ENCODE results near the gene E2F6.

E2F6 gene

DNA sequence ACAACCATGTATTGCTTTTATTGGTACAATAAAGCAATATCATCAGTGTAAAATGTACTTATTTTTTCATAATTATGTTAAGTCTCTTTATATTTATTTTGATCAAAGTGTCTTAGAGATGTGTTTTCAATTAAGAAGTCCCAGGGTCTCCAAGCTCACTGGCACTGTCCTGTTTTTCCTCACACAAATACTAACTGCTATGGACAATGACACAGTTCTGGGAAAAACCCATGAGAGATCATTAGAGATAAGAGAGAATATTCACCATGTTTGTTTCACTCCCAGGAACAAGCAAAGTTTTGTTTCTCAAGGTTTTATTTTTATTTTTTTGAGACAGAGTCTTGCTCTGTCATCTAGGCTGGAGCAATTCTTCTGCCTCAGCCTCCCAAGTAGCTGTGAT lies 38.7 kb downstream of the E2F6 start:
- Histone ChIP-seq H3K14ac (ENCODE audit: low read length) (no peak overlapping the region), H3K27me3 (ENCODE audit: control insufficient read depth in 3 of 3, insufficient read depth in 3 of 3, low read depth in 1 of 3, low read length in 3 of 3) (no peaks in the 10 kb centered on the region), H4K8ac (ENCODE audit: low read depth, low read length) (no peak overlapping the region), H2AFZ (ENCODE audit: low read length) (no peak overlapping the region), H3K9ac (ENCODE audit: low read depth, low read length, poor library complexity) (no peak overlapping the region), H3K4me2 (ENCODE audit: insufficient read depth, low read length, poor library complexity, severe bottlenecking) (no peak overlapping the region), H3K18ac (ENCODE audit: low read length) (no peak overlapping the region), H2BK12ac (ENCODE audit: low read length) (no peak overlapping the region), H3K23ac (ENCODE audit: low read depth, low read length, poor library complexity) (no peak overlapping the region), H2BK5ac (ENCODE audit: low read length) (no peak overlapping the region), H3K4me1 (ENCODE audit: control insufficient read depth in 2 of 2, insufficient read depth in 1 of 2, low read depth in 1 of 2, low read length in 2 of 2) (peaks cover 0 to 1% of the 10 kb centered on the region in 2 donors), H4K91ac (ENCODE audit: low read depth, low read length, poor library complexity) (no peak overlapping the region), H3K4ac (ENCODE audit: low read length) (no peak overlapping the region), H3K9me3 (replicated peaks in 1 of 2; ENCODE audit: control insufficient read depth in 2 of 2, insufficient read depth in 1 of 2, low read depth in 1 of 2, low read length in 2 of 2) (no peaks in the 10 kb centered on the region), H2AK5ac (ENCODE audit: low read depth, low read length) (no peak overlapping the region), H3K4me3 (ENCODE audit: low read length in 2 of 2) (no peak overlapping the region), H2BK15ac (ENCODE audit: low read length) (no peak overlapping the region), H3K79me1 (ENCODE audit: low read depth, low read length) (no peaks in the 10 kb centered on the region), H3K36me3 (replicated peaks in 1 of 2; ENCODE audit: control insufficient read depth in 2 of 2, insufficient read depth in 2 of 2, low read length in 2 of 2) (no peaks in the 10 kb centered on the region), H2BK120ac (ENCODE audit: low read depth, low read length) (no peak overlapping the region), H3K27ac (replicated peaks; ENCODE audit: low read length) (no peak overlapping the region)
- DNase-seq (ENCODE audit: low spot score) = no peak

DNA sequence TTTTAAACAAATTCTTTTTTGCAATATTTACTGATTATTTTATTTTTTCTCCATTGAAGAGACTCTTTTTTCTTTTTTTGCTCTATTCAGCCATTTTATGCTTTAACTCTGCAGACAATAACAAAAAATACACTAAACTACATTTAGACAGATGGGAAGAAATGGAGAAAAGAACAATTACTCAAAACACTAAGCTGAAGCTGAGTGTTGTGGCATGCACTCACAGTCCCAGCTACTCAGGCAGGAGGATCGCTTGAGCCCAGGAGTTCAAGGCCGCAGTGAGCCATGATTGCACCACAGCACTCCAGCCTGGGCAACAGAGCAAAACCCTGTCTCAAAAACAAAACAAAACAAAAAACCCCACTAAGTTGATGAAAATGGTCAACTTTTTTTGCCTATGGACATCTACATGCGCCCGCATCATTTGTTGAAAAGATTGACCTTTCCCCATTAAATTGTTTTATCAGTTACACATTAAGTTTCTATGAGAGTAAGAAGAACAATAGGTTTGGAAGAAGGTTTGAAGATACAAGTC lies 43.0 kb downstream of the E2F6 start:
- no CpG with 5 or more reads among the region's 4 CpGs for WGBS, 2 donors (ENCODE audit: extremely low coverage in 2 of 2, insufficient read length in 2 of 2, insufficient replicate concordance in 1 of 2)

DNA sequence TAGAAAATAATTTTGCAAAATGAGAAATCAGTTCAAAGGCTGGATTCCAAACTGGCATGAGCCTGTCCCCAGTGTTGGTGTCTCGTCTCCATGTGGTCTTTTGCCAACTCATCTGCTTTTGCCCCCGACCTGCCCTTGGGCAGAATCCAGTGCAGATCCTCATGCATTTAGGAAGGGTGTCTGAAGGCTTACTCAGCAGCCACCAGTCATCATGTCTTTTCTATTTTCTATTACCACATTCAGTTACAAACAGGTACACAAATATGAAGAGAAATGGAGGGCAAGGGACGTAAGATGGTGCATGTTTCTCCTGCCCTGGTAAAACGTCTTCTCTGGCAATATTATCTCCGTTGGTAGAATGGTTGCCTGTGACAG lies 43.5 kb downstream of the E2F6 start:
- Histone ChIP-seq H3K4me3 (ENCODE audit: low read length in 2 of 2) (no peak overlapping the region), H3K27me3 (ENCODE audit: control insufficient read depth in 3 of 3, insufficient read depth in 3 of 3, low read depth in 1 of 3, low read length in 3 of 3) (no peaks in the 10 kb centered on the region), H3K23ac (ENCODE audit: low read depth, low read length, poor library complexity) (no peak overlapping the region), H2BK12ac (ENCODE audit: low read length) (no peak overlapping the region), H2BK5ac (ENCODE audit: low read length) (no peak overlapping the region), H2BK120ac (ENCODE audit: low read depth, low read length) (no peak overlapping the region), H3K9ac (ENCODE audit: low read depth, low read length, poor library complexity) (no peak overlapping the region), H4K8ac (ENCODE audit: low read depth, low read length) (no peak overlapping the region), H3K79me1 (ENCODE audit: low read depth, low read length) (no peaks in the 10 kb centered on the region), H3K27ac (replicated peaks; ENCODE audit: low read length) (no peak overlapping the region), H3K4me1 (ENCODE audit: control insufficient read depth in 2 of 2, insufficient read depth in 1 of 2, low read depth in 1 of 2, low read length in 2 of 2) (no peaks in the 10 kb centered on the region), H2AK5ac (ENCODE audit: low read depth, low read length) (no peak overlapping the region), H3K18ac (ENCODE audit: low read length) (no peak overlapping the region), H3K36me3 (replicated peaks in 1 of 2; ENCODE audit: control insufficient read depth in 2 of 2, insufficient read depth in 2 of 2, low read length in 2 of 2) (no peaks in the 10 kb centered on the region), H3K4ac (ENCODE audit: low read length) (no peak overlapping the region), H2BK15ac (ENCODE audit: low read length) (no peak overlapping the region), H2AFZ (ENCODE audit: low read length) (no peak overlapping the region), H3K9me3 (replicated peaks in 1 of 2; ENCODE audit: control insufficient read depth in 2 of 2, insufficient read depth in 1 of 2, low read depth in 1 of 2, low read length in 2 of 2) (peaks cover 0 to 12% of the 10 kb centered on the region in 2 donors), H4K91ac (ENCODE audit: low read depth, low read length, poor library complexity) (no peak overlapping the region), H3K4me2 (ENCODE audit: insufficient read depth, low read length, poor library complexity, severe bottlenecking) (no peak overlapping the region), H3K14ac (ENCODE audit: low read length) (no peak overlapping the region)
- no CpG with 5 or more reads among the region's 5 CpGs for WGBS, 2 donors (ENCODE audit: extremely low coverage in 2 of 2, insufficient read length in 2 of 2, insufficient replicate concordance in 1 of 2)
- DNase-seq (ENCODE audit: low spot score) = no peak

More for the DNA sequence above, 43.0 kb downstream of the E2F6 start:
- Histone ChIP-seq H3K4me2 (ENCODE audit: insufficient read depth, low read length, poor library complexity, severe bottlenecking) (no peak overlapping the region), H3K4ac (ENCODE audit: low read length) (no peak overlapping the region), H3K79me1 (ENCODE audit: low read depth, low read length) (no peaks in the 10 kb centered on the region), H3K23ac (ENCODE audit: low read depth, low read length, poor library complexity) (no peak overlapping the region), H3K14ac (ENCODE audit: low read length) (no peak overlapping the region), H3K4me1 (ENCODE audit: control insufficient read depth in 2 of 2, insufficient read depth in 1 of 2, low read depth in 1 of 2, low read length in 2 of 2) (no peaks in the 10 kb centered on the region), H2AK5ac (ENCODE audit: low read depth, low read length) (no peak overlapping the region), H4K91ac (ENCODE audit: low read depth, low read length, poor library complexity) (no peak overlapping the region), H2BK5ac (ENCODE audit: low read length) (no peak overlapping the region), H3K9ac (ENCODE audit: low read depth, low read length, poor library complexity) (no peak overlapping the region), H3K9me3 (replicated peaks in 1 of 2; ENCODE audit: control insufficient read depth in 2 of 2, insufficient read depth in 1 of 2, low read depth in 1 of 2, low read length in 2 of 2) (peaks cover 0 to 8% of the 10 kb centered on the region in 2 donors), H3K27me3 (ENCODE audit: control insufficient read depth in 3 of 3, insufficient read depth in 3 of 3, low read depth in 1 of 3, low read length in 3 of 3) (no peaks in the 10 kb centered on the region), H2BK12ac (ENCODE audit: low read length) (no peak overlapping the region), H3K36me3 (replicated peaks in 1 of 2; ENCODE audit: control insufficient read depth in 2 of 2, insufficient read depth in 2 of 2, low read length in 2 of 2) (no peaks in the 10 kb centered on the region), H2BK120ac (ENCODE audit: low read depth, low read length) (no peak overlapping the region), H4K8ac (ENCODE audit: low read depth, low read length) (no peak overlapping the region), H3K4me3 (ENCODE audit: low read length in 2 of 2) (no peak overlapping the region), H2AFZ (ENCODE audit: low read length) (no peak overlapping the region), H3K18ac (ENCODE audit: low read length) (no peak overlapping the region), H2BK15ac (ENCODE audit: low read length) (no peak overlapping the region), H3K27ac (replicated peaks; ENCODE audit: low read length) (no peak overlapping the region)
- no peak for DNase-seq (ENCODE audit: low spot score)

DNA sequence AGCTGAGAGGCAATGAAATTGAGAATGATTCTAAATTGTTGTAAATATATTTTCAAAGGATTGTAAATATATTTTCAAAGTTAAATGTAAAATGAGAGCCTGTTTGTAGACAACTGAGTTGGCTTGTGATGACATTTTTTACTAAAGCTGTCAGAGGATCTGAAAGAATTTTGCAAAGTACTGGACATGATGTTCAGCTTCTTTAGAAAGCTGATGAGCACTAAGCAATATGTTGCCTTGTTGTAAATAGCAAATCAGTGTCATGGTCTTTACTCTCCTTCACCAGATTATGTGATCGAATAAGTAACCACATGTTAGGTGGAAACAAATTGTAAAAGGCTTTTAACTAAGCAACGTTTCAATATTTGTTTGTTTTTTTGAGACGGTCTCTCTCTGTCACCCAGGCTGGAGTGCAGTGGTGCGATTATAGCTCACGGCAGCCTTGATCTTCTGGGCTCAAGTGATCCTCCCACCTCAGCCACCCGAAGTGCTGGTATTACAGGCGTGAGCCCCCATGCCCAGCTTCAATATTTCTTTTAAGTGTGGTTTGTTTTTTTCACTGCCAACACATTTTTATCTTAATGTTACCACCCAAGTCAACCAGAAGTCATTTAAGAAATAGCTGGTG lies 44.0 kb downstream of the E2F6 start:
- WGBS, 2 donors (ENCODE audit: extremely low coverage in 2 of 2, insufficient read length in 2 of 2, insufficient replicate concordance in 1 of 2) = no CpG with 5 or more reads among the region's 7 CpGs
- H3K27me3 ChIP-seq (ENCODE audit: control insufficient read depth in 3 of 3, insufficient read depth in 3 of 3, low read depth in 1 of 3, low read length in 3 of 3) = no peaks in the 10 kb centered on the region
- no peak overlapping the region for H2BK5ac ChIP-seq (ENCODE audit: low read length)
- H3K9me3 ChIP-seq (replicated peaks in 1 of 2; ENCODE audit: control insufficient read depth in 2 of 2, insufficient read depth in 1 of 2, low read depth in 1 of 2, low read length in 2 of 2) = peaks cover 0 to 17% of the 10 kb centered on the region in 2 donors
- H3K36me3 ChIP-seq (replicated peaks in 1 of 2; ENCODE audit: control insufficient read depth in 2 of 2, insufficient read depth in 2 of 2, low read length in 2 of 2) = no peaks in the 10 kb centered on the region
- no peak overlapping the region for H3K4ac ChIP-seq (ENCODE audit: low read length)
- H2AFZ ChIP-seq (ENCODE audit: low read length) = no peak overlapping the region
- no peak overlapping the region for H2AK5ac ChIP-seq (ENCODE audit: low read depth, low read length)
- H3K9ac ChIP-seq (ENCODE audit: low read depth, low read length, poor library complexity) = no peak overlapping the region
- no peak overlapping the region for H3K4me2 ChIP-seq (ENCODE audit: insufficient read depth, low read length, poor library complexity, severe bottlenecking)
- no peak overlapping the region for H2BK120ac ChIP-seq (ENCODE audit: low read depth, low read length)
- H3K18ac ChIP-seq (ENCODE audit: low read length) = no peak overlapping the region
- no peak overlapping the region for H2BK15ac ChIP-seq (ENCODE audit: low read length)
- no peak for DNase-seq (ENCODE audit: low spot score)
- no peak overlapping the region for H3K14ac ChIP-seq (ENCODE audit: low read length)
- H3K27ac ChIP-seq (replicated peaks; ENCODE audit: low read length) = no peak overlapping the region
- H4K8ac ChIP-seq (ENCODE audit: low read depth, low read length) = no peak overlapping the region
- no peaks in the 10 kb centered on the region for H3K4me1 ChIP-seq (ENCODE audit: control insufficient read depth in 2 of 2, insufficient read depth in 1 of 2, low read depth in 1 of 2, low read length in 2 of 2)
- H2BK12ac ChIP-seq (ENCODE audit: low read length) = no peak overlapping the region
- no peak overlapping the region for H3K23ac ChIP-seq (ENCODE audit: low read depth, low read length, poor library complexity)
- H4K91ac ChIP-seq (ENCODE audit: low read depth, low read length, poor library complexity) = no peak overlapping the region
- H3K79me1 ChIP-seq (ENCODE audit: low read depth, low read length) = no peaks in the 10 kb centered on the region
- no peak overlapping the region for H3K4me3 ChIP-seq (ENCODE audit: low read length in 2 of 2)
